CD4-positive, alpha-beta T cell treated with Interleukin-6 for 4 hours (primary cell): ENCODE results near the gene NT5C.

Source experiments
- DNase-seq: peaks from one replicate; pipeline ENCODE4 v3.0.0-alpha.2; 2020; ENCODE audit warnings: mixed read lengths

NT5C gene

GRCh38 chr17:75114552-75115314 is 16.8 kb downstream of the NT5C start:
- no peak for DNase-seq

- peak; percentile 94 for DNase-seq
Observed at GRCh38 chr17:75113798-75114551, 17.6 kb downstream of the NT5C start.

GRCh38 chr17:75111777-75112335 is 19.7 kb downstream of the NT5C start:
- DNase-seq, result no peak

GRCh38 chr17:75110234-75110937 is 21.2 kb downstream of the NT5C start:
- peak; percentile 25 for DNase-seq

GRCh38 chr17:75109407-75110233 is 21.9 kb downstream of the NT5C start, which contains the start of gene ARMC7:
TSS of gene ARMC7 (plus strand) at chr17:75109969. CDS start at chr17:75110289, 320 bp downstream.
- DNase-seq, result peak; percentile 95

- DNase-seq, result peak; percentile 24
Observed at GRCh38 chr17:75109046-75109406, 22.5 kb downstream of the NT5C start.

GRCh38 chr17:75108193-75108592 is 23.3 kb downstream of the NT5C start:
- no peak for DNase-seq

GRCh38 chr17:75105126-75106080 is 26.1 kb downstream of the NT5C start:
- no peak for DNase-seq

GRCh38 chr17:75103601-75104554 is 27.7 kb downstream of the NT5C start:
- no peak for DNase-seq

GRCh38 chr17:75102385-75102821 is 29.1 kb downstream of the NT5C start:
- DNase-seq, result no peak

GRCh38 chr17:75099881-75100595 is 31.5 kb downstream of the NT5C start:
- no peak for DNase-seq

- no peak for DNase-seq
Observed at GRCh38 chr17:75098861-75099260, 32.7 kb downstream of the NT5C start.

GRCh38 chr17:75097865-75098264 is 33.7 kb downstream of the NT5C start:
- DNase-seq, result no peak

- DNase-seq, result no peak
Observed at GRCh38 chr17:75096082-75096625, 35.4 kb downstream of the NT5C start.

- DNase-seq, result no peak
Observed at GRCh38 chr17:75094871-75095399, 36.6 kb downstream of the NT5C start.

GRCh38 chr17:75093548-75094158 is 37.9 kb downstream of the NT5C start:
- no peak for DNase-seq

- DNase-seq, result no peak
Observed at GRCh38 chr17:75091855-75092327, 39.7 kb downstream of the NT5C start.
